HepG2 (cell line): ENCODE data around the gene NAPSA. TPM values are rescaled to one million over a fixed set of nuclear protein-coding genes. Genes with fewer than 3 reads are reported as not detected.

Experiments
- ARHGAP35 ChIP-seq: sonication (generic); formaldehyde crosslinking; IDR thresholded peaks from 2 replicates; pipeline ENCODE4 v1.9.0; 2022; ENCODE audit warnings: mild to moderate bottlenecking, inconsistent platforms, moderate library complexity, missing genetic modification reagents, borderline replicate concordance
- CREB1 ChIP-seq, 2 experiments: fragments of 450-650 bp in 1 of 2; IDR thresholded peaks; 2 replicates each; pipeline ENCODE4 v1.6.1; 2016 to 2017; ENCODE audit warnings: control low read depth in 1 of 2, mild to moderate bottlenecking in 1 of 2, missing compliant biosample characterization in 1 of 2, missing genetic modification characterization in 1 of 2
- ELF1 ChIP-seq: sonication (generic); formaldehyde crosslinking; IDR thresholded peaks from 2 replicates; pipeline ENCODE4 v1.4.0; 2020; ENCODE audit warnings: missing genetic modification reagents
- GPN1 ChIP-seq: sonication (generic); formaldehyde crosslinking; IDR thresholded peaks from 2 replicates; pipeline ENCODE4 v1.5.1; 2020; ENCODE audit warnings: missing genetic modification reagents, borderline replicate concordance
- JUN ChIP-seq: sonication (generic); formaldehyde crosslinking; IDR thresholded peaks from 2 replicates; pipeline ENCODE4 v1.4.0; 2020; ENCODE audit warnings: mild to moderate bottlenecking, missing genetic modification reagents
- KLF9 ChIP-seq: IDR thresholded peaks from 2 replicates; pipeline ENCODE4 v1.6.1; 2016; ENCODE audit warnings: low read depth
- MED8 ChIP-seq: sonication (generic); formaldehyde crosslinking; IDR thresholded peaks from 2 replicates; pipeline ENCODE4 v1.8.1; 2023; ENCODE audit warnings: mild to moderate bottlenecking, missing genetic modification reagents; ENCODE audit not compliant: insufficient replicate concordance
- MTF2 ChIP-seq: sonication (generic); formaldehyde crosslinking; IDR thresholded peaks from 2 replicates; pipeline ENCODE4 v1.5.0; 2020; ENCODE audit warnings: missing genetic modification reagents, borderline replicate concordance
- NR2F6 ChIP-seq, 2 experiments: IDR thresholded peaks; 2 replicates each; pipeline ENCODE4 v1.6.1; 2016; ENCODE audit warnings: antibody characterized with exemption in 1 of 2, mild to moderate bottlenecking in 1 of 2
- PHF8 ChIP-seq: sonication (generic); formaldehyde crosslinking; IDR thresholded peaks from 2 replicates; pipeline ENCODE4 v1.5.0; 2020; ENCODE audit warnings: missing genetic modification reagents
- POLR2A ChIP-seq, 2 experiments: IDR thresholded peaks; 2 replicates each; pipeline ENCODE4 v1.6.1; 2011; ENCODE audit warnings: low read depth in 2 of 2, low read length in 2 of 2, mild to moderate bottlenecking in 1 of 2, moderate library complexity in 1 of 2; ENCODE audit not compliant: insufficient read depth in 1 of 2
- RORA ChIP-seq: sonication (generic); formaldehyde crosslinking; IDR thresholded peaks from 2 replicates; pipeline ENCODE4 v1.5.0; 2020; ENCODE audit warnings: mild to moderate bottlenecking, missing genetic modification reagents, moderate library complexity
- SNRNP70 ChIP-seq: fragments of 200-400 bp; formaldehyde crosslinking; IDR thresholded peaks from 2 replicates; pipeline ENCODE4 v1.6.1; 2017; ENCODE audit warnings: mild to moderate bottlenecking, low read depth, low read length, moderate library complexity
- ZBTB42 ChIP-seq: sonication (generic); formaldehyde crosslinking; IDR thresholded peaks from 2 replicates; pipeline ENCODE4 v1.5.0; 2020; ENCODE audit warnings: mild to moderate bottlenecking, missing genetic modification reagents
- ZFY ChIP-seq: sonication (generic); formaldehyde crosslinking; IDR thresholded peaks from 2 replicates; pipeline ENCODE4 v1.4.0; 2020; ENCODE audit warnings: missing genetic modification reagents
- ZKSCAN8 ChIP-seq: IDR thresholded peaks from 2 replicates; pipeline ENCODE4 v1.6.1; 2016; ENCODE audit warnings: borderline replicate concordance, missing genetic modification reagents, missing compliant biosample characterization
- ZNF224 ChIP-seq: sonication (generic); formaldehyde crosslinking; IDR thresholded peaks from 2 replicates; pipeline ENCODE4 v1.5.0; 2020; ENCODE audit warnings: mild to moderate bottlenecking, missing genetic modification reagents
- ZNF350 ChIP-seq: sonication (generic); formaldehyde crosslinking; IDR thresholded peaks from 2 replicates; pipeline ENCODE4 v1.4.0; 2020; ENCODE audit warnings: mild to moderate bottlenecking, low read depth, missing genetic modification reagents, borderline replicate concordance
- ZNF530 ChIP-seq: sonication (generic); formaldehyde crosslinking; IDR thresholded peaks from 2 replicates; pipeline ENCODE4 v1.5.0; 2020; ENCODE audit warnings: low read depth, mild to moderate bottlenecking, missing genetic modification reagents
- ZNF780A ChIP-seq: sonication (generic); formaldehyde crosslinking; IDR thresholded peaks from 2 replicates; pipeline ENCODE4 v1.8.0; 2022; ENCODE audit warnings: mild to moderate bottlenecking, missing genetic modification reagents, moderate library complexity
- ZSCAN30 ChIP-seq: sonication (generic); formaldehyde crosslinking; IDR thresholded peaks from 2 replicates; pipeline ENCODE4 v1.5.0; 2020; ENCODE audit warnings: mild to moderate bottlenecking, missing genetic modification reagents
- polyA plus RNA-seq, 8 experiments: library from polyadenylated mRNA; depleted of rRNA in 3 of 8; stranded (reverse) in 7 of 8; unstranded in 1 of 8; fragments of >200 nt; fragmentation: Illumina TruSeq in 4 of 8; extraction: Trizol in 4 of 8; gene quantifications; 2 replicates each; pipeline versions ENCODE4 v1.2.1 to v1.2.3, GENCODE V29; 2011 to 2016; ENCODE audit warnings: low read depth in 4 of 8, missing spikeins in 1 of 8, mixed read lengths in 1 of 8; ENCODE audit not compliant: insufficient read depth in 1 of 8
- total RNA-seq, 5 experiments: library from RNA; depleted of rRNA; stranded (reverse); fragments of >200 nt; fragmentation: Illumina TruSeq; extraction: Trizol; gene quantifications; 2 replicates each; pipeline ENCODE4 v1.2.3, GENCODE V29; 2016; ENCODE audit warnings: low read depth in 1 of 5
- TF ChIP-seq, protein P1 (sequence below): IDR thresholded peaks from 2 replicates; pipeline ENCODE4 v1.6.1; 2016
- TF ChIP-seq, protein P2 (sequence below): conservative IDR thresholded peaks from 2 replicates; pipeline ENCODE4 v1.6.1; 2018; ENCODE audit warnings: missing genetic modification reagents
- TF ChIP-seq, protein P3 (sequence below): sonication (generic); formaldehyde crosslinking; IDR thresholded peaks from 2 replicates; pipeline ENCODE4 v1.8.0; 2023; ENCODE audit warnings: mild to moderate bottlenecking, missing genetic modification reagents
- TF ChIP-seq, protein P4 (sequence below): sonication (generic); formaldehyde crosslinking; IDR thresholded peaks from 2 replicates; pipeline ENCODE4 v1.4.0; 2020; ENCODE audit warnings: missing genetic modification reagents

The NAPSA gene
- total and polyA plus RNA-seq, 2 of the 13 experiments (the other 11 are each of a cell fraction or from before 2014, with no cell fraction given) = not detected

DNA sequence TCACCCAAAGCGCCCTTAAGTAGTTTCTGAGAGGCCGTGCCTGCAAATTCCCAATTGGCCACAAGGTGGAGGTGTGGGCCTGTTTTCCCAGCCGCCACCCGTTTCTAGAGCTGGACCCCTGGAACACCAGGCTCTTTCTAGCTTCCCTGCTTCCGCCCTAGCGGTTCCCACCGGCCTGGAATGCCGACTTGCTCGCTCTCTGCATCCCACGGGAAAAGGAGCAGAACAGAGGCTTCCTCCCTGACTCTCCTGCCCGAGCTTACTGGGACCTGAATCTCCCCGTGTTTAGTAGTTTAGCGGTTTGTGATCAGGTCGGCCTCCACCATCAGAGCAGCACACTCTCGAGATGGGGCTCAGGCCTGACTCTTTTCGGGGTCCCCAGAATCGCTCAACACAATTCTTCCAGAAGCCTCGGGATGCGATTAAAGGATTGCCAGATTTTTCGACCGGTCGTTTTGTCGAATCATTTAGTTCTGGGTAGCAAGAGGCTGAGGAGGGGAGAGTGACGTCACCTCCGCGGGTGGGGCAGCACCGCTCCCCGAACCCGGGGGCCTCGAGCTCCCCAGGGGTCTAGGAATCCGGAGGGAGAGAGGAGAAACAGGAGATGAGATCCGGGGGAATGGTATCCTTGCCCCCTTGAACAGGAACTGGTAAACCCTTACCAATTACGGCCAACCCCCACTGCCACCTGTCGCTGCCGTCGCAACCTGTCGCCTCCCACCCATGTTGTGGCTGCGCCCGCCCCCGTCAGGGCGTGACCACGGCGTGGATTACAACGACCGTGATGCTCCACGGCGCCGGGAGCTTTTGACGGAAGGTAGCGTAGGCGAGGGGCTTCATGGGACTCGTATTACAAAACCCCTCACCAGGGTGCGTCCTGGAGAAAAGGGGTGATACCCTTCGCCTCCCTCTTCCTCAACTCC is 8.0 kb downstream of the NAPSA start (continued):
- no peak for TF ChIP-seq ZKSCAN8 (CRISPR knock-in tag)
- no peak for TF ChIP-seq ZNF530
- TF ChIP-seq CREB1 (IDR thresholded peaks at IDR 0.05) = peak; percentile 90
- peak; percentile 80 for TF ChIP-seq CREB1 (CRISPR knock-in tag; IDR thresholded peaks at IDR 0.05)
- peak; percentile 65 for TF ChIP-seq ELF1
- TF ChIP-seq, protein P1, sequence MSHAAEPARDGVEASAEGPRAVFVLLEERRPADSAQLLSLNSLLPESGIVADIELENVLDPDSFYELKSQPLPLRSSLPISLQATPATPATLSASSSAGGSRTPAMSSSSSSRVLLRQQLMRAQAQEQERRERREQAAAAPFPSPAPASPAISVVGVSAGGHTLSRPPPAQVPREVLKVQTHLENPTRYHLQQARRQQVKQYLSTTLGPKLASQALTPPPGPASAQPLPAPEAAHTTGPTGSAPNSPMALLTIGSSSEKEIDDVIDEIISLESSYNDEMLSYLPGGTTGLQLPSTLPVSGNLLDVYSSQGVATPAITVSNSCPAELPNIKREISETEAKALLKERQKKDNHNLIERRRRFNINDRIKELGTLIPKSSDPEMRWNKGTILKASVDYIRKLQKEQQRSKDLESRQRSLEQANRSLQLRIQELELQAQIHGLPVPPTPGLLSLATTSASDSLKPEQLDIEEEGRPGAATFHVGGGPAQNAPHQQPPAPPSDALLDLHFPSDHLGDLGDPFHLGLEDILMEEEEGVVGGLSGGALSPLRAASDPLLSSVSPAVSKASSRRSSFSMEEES (CRISPR knock-in tag) = no peak
- no peak for TF ChIP-seq KLF9
- no peak for TF ChIP-seq POLR2A (IDR thresholded peaks at IDR 0.05; ENCODE audit: insufficient read depth in 1 of 2, low read depth in 2 of 2, low read length in 2 of 2)
- no peak for TF ChIP-seq ZNF780A (CRISPR knock-in tag)
- TF ChIP-seq SNRNP70 = no peak
- TF ChIP-seq ZFY (CRISPR knock-in tag) = peak; percentile 34; the same call in 1 of the 2 replicates
- TF ChIP-seq, protein P2, sequence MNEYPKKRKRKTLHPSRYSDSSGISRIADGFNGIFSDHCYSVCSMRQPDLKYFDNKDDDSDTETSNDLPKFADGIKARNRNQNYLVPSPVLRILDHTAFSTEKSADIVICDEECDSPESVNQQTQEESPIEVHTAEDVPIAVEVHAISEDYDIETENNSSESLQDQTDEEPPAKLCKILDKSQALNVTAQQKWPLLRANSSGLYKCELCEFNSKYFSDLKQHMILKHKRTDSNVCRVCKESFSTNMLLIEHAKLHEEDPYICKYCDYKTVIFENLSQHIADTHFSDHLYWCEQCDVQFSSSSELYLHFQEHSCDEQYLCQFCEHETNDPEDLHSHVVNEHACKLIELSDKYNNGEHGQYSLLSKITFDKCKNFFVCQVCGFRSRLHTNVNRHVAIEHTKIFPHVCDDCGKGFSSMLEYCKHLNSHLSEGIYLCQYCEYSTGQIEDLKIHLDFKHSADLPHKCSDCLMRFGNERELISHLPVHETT (CRISPR knock-in tag) = no peak
- 0 out of 2 replicates have a peak, but pooled peaks have one; percentile 23 for TF ChIP-seq ZNF224
- TF ChIP-seq RORA = no peak
- no peak for TF ChIP-seq MED8 (CRISPR knock-in tag)
- TF ChIP-seq, protein P3, sequence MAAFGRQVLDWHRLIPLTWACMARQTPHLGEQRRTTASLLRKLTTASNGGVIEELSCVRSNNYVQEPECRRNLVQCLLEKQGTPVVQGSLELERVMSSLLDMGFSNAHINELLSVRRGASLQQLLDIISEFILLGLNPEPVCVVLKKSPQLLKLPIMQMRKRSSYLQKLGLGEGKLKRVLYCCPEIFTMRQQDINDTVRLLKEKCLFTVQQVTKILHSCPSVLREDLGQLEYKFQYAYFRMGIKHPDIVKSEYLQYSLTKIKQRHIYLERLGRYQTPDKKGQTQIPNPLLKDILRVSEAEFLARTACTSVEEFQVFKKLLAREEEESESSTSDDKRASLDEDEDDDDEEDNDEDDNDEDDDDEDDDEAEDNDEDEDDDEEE (CRISPR knock-in tag) = no peak
- TF ChIP-seq, protein P4, sequence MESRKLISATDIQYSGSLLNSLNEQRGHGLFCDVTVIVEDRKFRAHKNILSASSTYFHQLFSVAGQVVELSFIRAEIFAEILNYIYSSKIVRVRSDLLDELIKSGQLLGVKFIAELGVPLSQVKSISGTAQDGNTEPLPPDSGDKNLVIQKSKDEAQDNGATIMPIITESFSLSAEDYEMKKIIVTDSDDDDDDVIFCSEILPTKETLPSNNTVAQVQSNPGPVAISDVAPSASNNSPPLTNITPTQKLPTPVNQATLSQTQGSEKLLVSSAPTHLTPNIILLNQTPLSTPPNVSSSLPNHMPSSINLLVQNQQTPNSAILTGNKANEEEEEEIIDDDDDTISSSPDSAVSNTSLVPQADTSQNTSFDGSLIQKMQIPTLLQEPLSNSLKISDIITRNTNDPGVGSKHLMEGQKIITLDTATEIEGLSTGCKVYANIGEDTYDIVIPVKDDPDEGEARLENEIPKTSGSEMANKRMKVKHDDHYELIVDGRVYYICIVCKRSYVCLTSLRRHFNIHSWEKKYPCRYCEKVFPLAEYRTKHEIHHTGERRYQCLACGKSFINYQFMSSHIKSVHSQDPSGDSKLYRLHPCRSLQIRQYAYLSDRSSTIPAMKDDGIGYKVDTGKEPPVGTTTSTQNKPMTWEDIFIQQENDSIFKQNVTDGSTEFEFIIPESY = peak; percentile 10; the same call in 1 of the 2 replicates
- 0 out of 2 replicates have a peak, but pooled peaks have one; percentile 15 for TF ChIP-seq ARHGAP35 (CRISPR knock-in tag)
- peak; percentile 27; the same call in 1 of the 2 replicates for TF ChIP-seq ZNF350 (CRISPR knock-in tag)
- TF ChIP-seq ZBTB42 (CRISPR knock-in tag) = no peak
- TF ChIP-seq ZSCAN30 (CRISPR knock-in tag) = no peak
- no peak for TF ChIP-seq GPN1 (CRISPR knock-in tag)
- no peak for TF ChIP-seq MTF2
- no peak for TF ChIP-seq NR2F6 (IDR thresholded peaks at IDR 0.05)
- 0 out of 2 replicates have a peak, but pooled peaks have one; percentile 14 for TF ChIP-seq NR2F6 (CRISPR knock-in tag; IDR thresholded peaks at IDR 0.05)
- no peak for TF ChIP-seq JUN (CRISPR knock-in tag)
- peak; percentile 19; the same call in 1 of the 2 replicates for TF ChIP-seq PHF8
